Hindlimb muscle (tissue), 1 donor: ENCODE results near the gene NPHP3. TPM values are rescaled to one million over a fixed set of nuclear protein-coding genes. Genes with fewer than 3 reads are reported as not detected.
"Not testable (repeated sequence)": the region's sequence is repeated elsewhere in the genome, so short reads cannot be mapped to it uniquely, and the experiment has no call there.

Experiments used
- DNase-seq: peaks from one replicate; pipeline ENCODE4 v3.0.0-alpha.2; 2013
- polyA plus RNA-seq: library from polyadenylated mRNA; unstranded; fragments of 120-200 nt; gene quantifications from one replicate; pipeline ENCODE4 v1.2.1, GENCODE V29; 2013; ENCODE audit not compliant: insufficient read length

Gene NPHP3
- polyA plus RNA-seq, 1 donor = 36.1 TPM

- DNase-seq = not testable (repeated sequence)
These were observed 80.8 kb downstream of the NPHP3 start for GRCh38 chr3:132641427-132641826.

GRCh38 chr3:132638706-132639105 lies 83.5 kb downstream of the NPHP3 start:
- DNase-seq = no peak

GRCh38 chr3:132637590-132637989 lies 84.6 kb downstream of the NPHP3 start:
- DNase-seq = no peak

- no peak for DNase-seq
These were observed 87.2 kb downstream of the NPHP3 start for GRCh38 chr3:132635052-132635451.

Other genes with a start within 250 kb of the NPHP3 start
- 0.76 TPM for gene ACKR4, start 125.1 kb downstream of the NPHP3 start, polyA plus RNA-seq
- 12.7 TPM for gene ACAD11, start 62.6 kb downstream of the NPHP3 start, polyA plus RNA-seq
- gene UBA5, start 62.1 kb downstream of the NPHP3 start, polyA plus RNA-seq = 30.6 TPM